ENCODE data around the gene ADTRP. TPM values are rescaled to one million over a fixed set of nuclear protein-coding genes. Genes with fewer than 3 reads are reported as not detected.

The ADTRP gene
- total RNA-seq, 1 experiment from 2014 or later = 0.50 TPM

GRCh38 chr6:11738661-11739375 is 39.8 kb downstream of the ADTRP start:
- Mint-ChIP-seq H3K4me3 (no peak overlapping the region), H3K36me3 (no peaks in the 10 kb centered on the region), H3K27me3 (ENCODE audit: low read depth) (no peaks in the 10 kb centered on the region), H3K9me3 (peaks cover under 1% of the 10 kb centered on the region), H3K4me1 (peaks cover 21% of the 10 kb centered on the region), H3K27ac (no peak overlapping the region)
- TF ChIP-seq, protein P1, sequence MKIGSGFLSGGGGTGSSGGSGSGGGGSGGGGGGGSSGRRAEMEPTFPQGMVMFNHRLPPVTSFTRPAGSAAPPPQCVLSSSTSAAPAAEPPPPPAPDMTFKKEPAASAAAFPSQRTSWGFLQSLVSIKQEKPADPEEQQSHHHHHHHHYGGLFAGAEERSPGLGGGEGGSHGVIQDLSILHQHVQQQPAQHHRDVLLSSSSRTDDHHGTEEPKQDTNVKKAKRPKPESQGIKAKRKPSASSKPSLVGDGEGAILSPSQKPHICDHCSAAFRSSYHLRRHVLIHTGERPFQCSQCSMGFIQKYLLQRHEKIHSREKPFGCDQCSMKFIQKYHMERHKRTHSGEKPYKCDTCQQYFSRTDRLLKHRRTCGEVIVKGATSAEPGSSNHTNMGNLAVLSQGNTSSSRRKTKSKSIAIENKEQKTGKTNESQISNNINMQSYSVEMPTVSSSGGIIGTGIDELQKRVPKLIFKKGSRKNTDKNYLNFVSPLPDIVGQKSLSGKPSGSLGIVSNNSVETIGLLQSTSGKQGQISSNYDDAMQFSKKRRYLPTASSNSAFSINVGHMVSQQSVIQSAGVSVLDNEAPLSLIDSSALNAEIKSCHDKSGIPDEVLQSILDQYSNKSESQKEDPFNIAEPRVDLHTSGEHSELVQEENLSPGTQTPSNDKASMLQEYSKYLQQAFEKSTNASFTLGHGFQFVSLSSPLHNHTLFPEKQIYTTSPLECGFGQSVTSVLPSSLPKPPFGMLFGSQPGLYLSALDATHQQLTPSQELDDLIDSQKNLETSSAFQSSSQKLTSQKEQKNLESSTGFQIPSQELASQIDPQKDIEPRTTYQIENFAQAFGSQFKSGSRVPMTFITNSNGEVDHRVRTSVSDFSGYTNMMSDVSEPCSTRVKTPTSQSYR (CRISPR knock-in tag; IDR thresholded peaks at IDR 0.05) = no peak
- TF ChIP-seq, protein P2, sequence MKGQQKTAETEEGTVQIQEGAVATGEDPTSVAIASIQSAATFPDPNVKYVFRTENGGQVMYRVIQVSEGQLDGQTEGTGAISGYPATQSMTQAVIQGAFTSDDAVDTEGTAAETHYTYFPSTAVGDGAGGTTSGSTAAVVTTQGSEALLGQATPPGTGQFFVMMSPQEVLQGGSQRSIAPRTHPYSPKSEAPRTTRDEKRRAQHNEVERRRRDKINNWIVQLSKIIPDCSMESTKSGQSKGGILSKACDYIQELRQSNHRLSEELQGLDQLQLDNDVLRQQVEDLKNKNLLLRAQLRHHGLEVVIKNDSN (CRISPR knock-in tag; IDR thresholded peaks at IDR 0.05) = no peak
- TF ChIP-seq ZBTB21 (CRISPR knock-in tag; IDR thresholded peaks at IDR 0.05; ENCODE audit: borderline replicate concordance) (no peak), PRRX2 (CRISPR knock-in tag; IDR thresholded peaks at IDR 0.05) (no peak), NR2C2 (CRISPR knock-in tag; IDR thresholded peaks at IDR 0.05) (no peak), OVOL2 (CRISPR knock-in tag; IDR thresholded peaks at IDR 0.05; ENCODE audit: borderline replicate concordance) (no peak), GTF2I (CRISPR knock-in tag; conservative IDR thresholded peaks at IDR 0.05) (no peak), RORB (CRISPR knock-in tag; IDR thresholded peaks at IDR 0.05) (no peak), ZNF671 (CRISPR knock-in tag; IDR thresholded peaks at IDR 0.05) (no peak), SMAD3 (CRISPR knock-in tag; IDR thresholded peaks at IDR 0.05; ENCODE audit: borderline replicate concordance) (no peak), JUN (CRISPR knock-in tag; IDR thresholded peaks at IDR 0.05) (no peak), MXD4 (CRISPR knock-in tag; IDR thresholded peaks at IDR 0.05; ENCODE audit: borderline replicate concordance) (no peak), CBFB (CRISPR knock-in tag; IDR thresholded peaks at IDR 0.05; ENCODE audit: low read depth) (no peak), FOXP1 (CRISPR knock-in tag; IDR thresholded peaks at IDR 0.05; ENCODE audit: borderline replicate concordance) (no peak), NFE2L1 (CRISPR knock-in tag; IDR thresholded peaks at IDR 0.05) (no peak)
- TF ChIP-seq, protein P3, sequence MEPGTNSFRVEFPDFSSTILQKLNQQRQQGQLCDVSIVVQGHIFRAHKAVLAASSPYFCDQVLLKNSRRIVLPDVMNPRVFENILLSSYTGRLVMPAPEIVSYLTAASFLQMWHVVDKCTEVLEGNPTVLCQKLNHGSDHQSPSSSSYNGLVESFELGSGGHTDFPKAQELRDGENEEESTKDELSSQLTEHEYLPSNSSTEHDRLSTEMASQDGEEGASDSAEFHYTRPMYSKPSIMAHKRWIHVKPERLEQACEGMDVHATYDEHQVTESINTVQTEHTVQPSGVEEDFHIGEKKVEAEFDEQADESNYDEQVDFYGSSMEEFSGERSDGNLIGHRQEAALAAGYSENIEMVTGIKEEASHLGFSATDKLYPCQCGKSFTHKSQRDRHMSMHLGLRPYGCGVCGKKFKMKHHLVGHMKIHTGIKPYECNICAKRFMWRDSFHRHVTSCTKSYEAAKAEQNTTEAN (CRISPR knock-in tag; IDR thresholded peaks at IDR 0.05) = no peak
- TF ChIP-seq, protein P4, sequence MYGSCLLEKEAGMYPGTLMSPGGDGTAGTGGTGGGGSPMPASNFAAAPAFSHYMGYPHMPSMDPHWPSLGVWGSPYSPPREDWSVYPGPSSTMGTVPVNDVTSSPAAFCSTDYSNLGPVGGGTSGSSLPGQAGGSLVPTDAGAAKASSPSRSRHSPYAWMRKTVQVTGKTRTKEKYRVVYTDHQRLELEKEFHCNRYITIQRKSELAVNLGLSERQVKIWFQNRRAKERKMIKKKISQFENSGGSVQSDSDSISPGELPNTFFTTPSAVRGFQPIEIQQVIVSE (CRISPR knock-in tag; IDR thresholded peaks at IDR 0.05; ENCODE audit: borderline replicate concordance) = no peak
- ChIA-PET CTCF (no interaction called here), POLR2A (no interaction called here)
- no peak for DNase-seq (ENCODE audit: low spot score)
- no peak for ATAC-seq

DNA sequence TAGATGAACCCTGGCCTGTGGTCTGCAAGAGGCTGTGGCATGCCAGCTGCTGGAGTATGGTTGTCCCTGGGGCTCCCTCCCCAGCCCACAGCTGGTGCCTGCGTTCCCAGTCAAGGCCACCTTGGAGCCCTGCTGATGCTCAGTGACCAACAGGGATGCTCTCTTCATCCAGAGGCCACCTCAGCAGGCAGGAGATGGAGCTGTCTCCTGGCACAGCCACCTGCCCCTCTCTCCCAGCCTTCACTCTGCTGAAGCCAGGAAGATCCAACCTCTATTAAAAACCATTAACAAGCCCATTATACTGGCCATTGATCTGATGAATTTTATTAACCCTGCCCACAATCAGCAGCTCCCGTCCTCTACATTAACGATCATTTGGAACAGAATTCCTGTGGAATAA is 40.4 kb downstream of the ADTRP start:
- ATAC-seq (no peak), DNase-seq (ENCODE audit: low spot score) (no peak)
- Mint-ChIP-seq H3K9me3 (no peaks in the 10 kb centered on the region), H3K27me3 (ENCODE audit: low read depth) (no peaks in the 10 kb centered on the region), H3K36me3 (no peaks in the 10 kb centered on the region), H3K4me3 (no peak overlapping the region), H3K4me1 (peaks cover 21% of the 10 kb centered on the region), H3K27ac (no peak overlapping the region)
- ChIA-PET CTCF (no interaction called here), POLR2A (no interaction called here)
- no peak for TF ChIP-seq MYBL2 (CRISPR knock-in tag; IDR thresholded peaks at IDR 0.05)
- no peak for TF ChIP-seq ESRRA (CRISPR knock-in tag; IDR thresholded peaks at IDR 0.05; ENCODE audit: borderline replicate concordance)
- TF ChIP-seq TP53 (CRISPR knock-in tag; IDR thresholded peaks at IDR 0.05) = no peak
- TF ChIP-seq, protein P5, sequence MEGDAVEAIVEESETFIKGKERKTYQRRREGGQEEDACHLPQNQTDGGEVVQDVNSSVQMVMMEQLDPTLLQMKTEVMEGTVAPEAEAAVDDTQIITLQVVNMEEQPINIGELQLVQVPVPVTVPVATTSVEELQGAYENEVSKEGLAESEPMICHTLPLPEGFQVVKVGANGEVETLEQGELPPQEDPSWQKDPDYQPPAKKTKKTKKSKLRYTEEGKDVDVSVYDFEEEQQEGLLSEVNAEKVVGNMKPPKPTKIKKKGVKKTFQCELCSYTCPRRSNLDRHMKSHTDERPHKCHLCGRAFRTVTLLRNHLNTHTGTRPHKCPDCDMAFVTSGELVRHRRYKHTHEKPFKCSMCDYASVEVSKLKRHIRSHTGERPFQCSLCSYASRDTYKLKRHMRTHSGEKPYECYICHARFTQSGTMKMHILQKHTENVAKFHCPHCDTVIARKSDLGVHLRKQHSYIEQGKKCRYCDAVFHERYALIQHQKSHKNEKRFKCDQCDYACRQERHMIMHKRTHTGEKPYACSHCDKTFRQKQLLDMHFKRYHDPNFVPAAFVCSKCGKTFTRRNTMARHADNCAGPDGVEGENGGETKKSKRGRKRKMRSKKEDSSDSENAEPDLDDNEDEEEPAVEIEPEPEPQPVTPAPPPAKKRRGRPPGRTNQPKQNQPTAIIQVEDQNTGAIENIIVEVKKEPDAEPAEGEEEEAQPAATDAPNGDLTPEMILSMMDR (IDR thresholded peaks at IDR 0.05) = no peak
- no peak for TF ChIP-seq ZNF425 (CRISPR knock-in tag; conservative IDR thresholded peaks at IDR 0.05)
- TF ChIP-seq SMAD4 (CRISPR knock-in tag; IDR thresholded peaks at IDR 0.05) = no peak
- TF ChIP-seq ZNF232 (CRISPR knock-in tag; IDR thresholded peaks at IDR 0.05) = no peak
- no peak for TF ChIP-seq ELF4 (CRISPR knock-in tag; IDR thresholded peaks at IDR 0.05; ENCODE audit: low read depth)
- no peak for TF ChIP-seq NR2C2 (CRISPR knock-in tag; IDR thresholded peaks at IDR 0.05)
- TF ChIP-seq PREB (CRISPR knock-in tag; IDR thresholded peaks at IDR 0.05; ENCODE audit: borderline replicate concordance) = no peak
